ENCODE measurements around the gene KAZN. TPM values are rescaled to one million over a fixed set of nuclear protein-coding genes. Genes with fewer than 3 reads are reported as not detected.

KAZN gene
- total RNA-seq, 1 donor from 2014 or later: 40.6 TPM

- DNase-seq (ENCODE audit: low spot score): no peak
Measured at GRCh38 chr1:14742181-14742980, 143.9 kb downstream of the KAZN start.

- DNase-seq (ENCODE audit: low spot score): no peak
Measured at GRCh38 chr1:14743368-14743767, 144.9 kb downstream of the KAZN start.

- no peak for DNase-seq (ENCODE audit: low spot score)
Measured at GRCh38 chr1:14745001-14745720, 146.7 kb downstream of the KAZN start.

DNA sequence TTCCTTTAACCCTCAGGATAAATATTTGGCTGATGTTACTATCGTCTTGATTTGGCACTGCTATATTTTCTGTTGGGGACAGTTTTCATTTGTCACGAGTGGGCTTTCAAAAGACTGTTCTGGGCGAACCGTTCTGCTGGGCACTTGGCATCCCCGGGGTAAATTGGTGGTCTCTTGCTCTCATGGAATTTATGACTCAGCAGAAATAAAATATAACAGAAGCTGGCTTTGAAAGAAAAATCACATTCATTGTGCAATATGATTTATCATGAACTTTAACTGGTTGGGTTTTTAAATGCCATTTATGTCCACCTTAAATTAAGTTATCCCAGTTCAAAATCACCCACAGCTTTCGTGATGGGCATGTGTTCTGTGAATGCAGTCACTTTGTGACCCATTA, 147.3 kb downstream of the KAZN start:
- DNase-seq (ENCODE audit: low spot score): no peak

DNA sequence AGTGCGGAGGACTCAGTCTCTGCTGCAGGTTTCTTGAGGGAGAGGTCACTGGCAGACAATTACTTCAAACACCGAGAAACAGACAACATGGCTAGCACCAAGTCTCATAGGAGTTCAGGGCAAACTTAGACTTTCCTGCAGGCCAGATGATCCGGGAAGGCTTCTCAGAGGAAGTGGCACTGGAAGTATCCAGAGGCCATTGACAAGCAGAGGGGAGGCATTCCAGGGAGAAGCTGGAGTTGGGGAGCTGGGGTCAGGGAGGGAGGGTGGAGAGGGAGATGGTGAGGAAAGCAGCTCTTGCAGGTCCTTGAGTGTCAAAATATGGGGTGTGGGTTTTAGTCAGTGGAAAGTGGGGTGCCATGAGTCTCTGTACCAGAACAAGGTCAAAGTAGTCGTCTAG, 147.9 kb downstream of the KAZN start:
- no peak for DNase-seq (ENCODE audit: low spot score)

DNA sequence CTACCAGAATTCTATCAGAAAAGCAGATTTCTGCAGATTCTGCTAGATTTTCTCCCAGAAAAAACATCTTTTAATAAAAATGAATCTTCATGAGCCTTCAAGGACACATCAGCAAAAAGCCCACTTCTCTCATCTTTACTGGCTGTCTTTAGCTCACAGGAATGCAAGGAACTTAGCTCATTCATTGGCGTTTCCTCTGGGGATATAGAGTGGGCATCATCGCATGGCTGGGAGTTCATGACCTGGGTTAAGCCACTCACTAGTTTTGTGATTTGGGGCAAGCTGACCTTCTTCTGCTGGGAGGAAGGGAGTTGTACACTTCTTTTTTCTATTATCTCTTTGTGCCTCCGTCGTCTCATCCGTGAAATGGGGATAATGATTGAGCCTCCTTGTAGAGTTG, 149.7 kb downstream of the KAZN start:
- no peak for DNase-seq (ENCODE audit: low spot score)

DNA sequence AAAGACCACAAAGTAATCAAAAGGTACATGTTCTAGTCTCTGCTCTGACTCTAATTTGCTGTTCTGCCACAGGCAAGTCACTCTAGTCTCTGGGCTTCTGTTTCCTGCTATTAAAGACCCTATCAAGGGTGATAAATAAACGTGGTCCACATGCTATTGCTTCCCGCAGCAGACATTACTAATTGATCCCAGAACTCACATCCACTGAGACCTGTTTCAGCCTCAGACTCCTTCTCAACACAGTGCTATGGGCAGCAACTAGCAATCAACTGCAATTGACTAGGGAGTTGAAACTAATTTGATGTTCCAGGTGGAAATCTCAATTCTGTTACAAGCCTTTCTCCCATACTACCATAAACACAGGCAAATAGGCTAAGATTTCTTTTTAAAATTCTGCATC, 150.5 kb downstream of the KAZN start:
- DNase-seq (ENCODE audit: low spot score): no peak

DNA sequence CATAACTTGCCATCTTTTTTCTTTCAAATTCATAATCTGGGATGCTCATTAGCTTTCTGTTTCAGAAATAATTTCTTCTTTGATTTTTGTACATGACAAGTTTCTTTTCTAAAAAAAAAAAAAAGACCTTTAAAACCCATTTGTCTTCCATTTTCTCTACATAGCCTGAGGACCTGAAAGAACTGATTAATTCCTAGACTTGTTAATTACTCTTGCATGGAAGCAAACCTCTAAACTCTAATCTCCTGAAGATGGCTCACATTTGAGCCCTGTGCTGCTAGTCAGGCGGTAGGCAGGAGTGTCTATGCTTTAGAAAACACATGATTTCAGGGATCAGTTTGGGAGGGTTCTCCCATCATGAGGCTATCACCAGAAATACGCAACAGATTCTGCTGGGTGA, 152.0 kb downstream of the KAZN start:
- DNase-seq (ENCODE audit: low spot score): no peak

- DNase-seq (ENCODE audit: low spot score): no peak
Measured at GRCh38 chr1:14755518-14756252, 157.2 kb downstream of the KAZN start.

GRCh38 chr1:14756589-14757285, 158.3 kb downstream of the KAZN start:
- no peak for DNase-seq (ENCODE audit: low spot score)

DNA sequence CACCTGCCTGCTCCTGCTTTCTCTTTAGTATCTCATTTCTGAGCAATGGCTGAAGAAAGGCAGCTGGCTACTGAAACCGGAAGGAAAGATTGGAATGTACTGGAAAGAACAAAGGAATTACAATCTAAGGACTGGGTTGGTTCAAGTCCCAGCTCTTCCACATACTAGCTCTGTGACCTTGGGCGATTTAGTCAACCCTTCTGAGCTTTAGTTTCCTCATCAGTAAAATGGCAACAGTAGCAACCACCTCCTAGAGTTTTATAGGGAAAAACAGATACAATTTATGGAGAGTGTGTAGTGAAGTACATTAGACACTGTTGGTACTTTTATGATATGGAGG, 158.8 kb downstream of the KAZN start:
- DNase-seq (ENCODE audit: low spot score): no peak

DNA sequence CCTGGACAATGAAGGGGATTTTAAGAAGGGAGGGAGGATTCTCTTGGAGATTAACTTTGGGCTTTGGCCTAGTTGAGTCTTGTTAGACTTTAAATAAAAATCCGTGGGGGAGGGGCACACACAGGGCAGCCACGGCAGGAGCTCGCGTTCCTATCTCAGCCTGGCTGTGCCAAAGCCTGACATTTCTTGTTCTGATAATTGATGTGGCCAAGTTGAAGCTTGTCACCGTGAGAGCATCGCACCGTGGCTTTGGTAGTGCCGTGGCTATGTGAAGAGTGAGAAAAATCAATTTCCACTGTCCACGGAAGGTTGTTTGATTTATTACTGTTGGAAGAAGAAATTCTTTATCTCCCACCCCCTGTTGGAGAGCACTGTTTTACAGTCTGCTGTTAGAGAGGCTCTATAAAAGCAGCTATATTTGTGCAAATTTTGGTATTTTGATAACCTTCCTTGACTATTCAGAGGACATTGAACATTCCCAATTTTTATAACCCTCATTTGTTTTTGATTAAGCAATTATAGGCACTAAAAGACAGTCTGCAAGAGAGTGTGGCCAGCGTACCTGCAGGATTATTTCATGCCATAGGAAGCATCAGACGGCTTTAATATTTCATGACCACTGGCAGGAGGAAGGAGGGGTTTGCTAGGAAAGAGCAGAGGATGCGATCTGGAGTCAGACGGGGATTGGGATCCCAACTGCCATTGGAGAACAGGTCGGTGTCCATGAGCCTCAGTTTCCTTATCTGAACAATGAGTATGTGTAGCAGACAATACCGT, 160.7 kb downstream of the KAZN start:
- DNase-seq (ENCODE audit: low spot score): no peak

DNA sequence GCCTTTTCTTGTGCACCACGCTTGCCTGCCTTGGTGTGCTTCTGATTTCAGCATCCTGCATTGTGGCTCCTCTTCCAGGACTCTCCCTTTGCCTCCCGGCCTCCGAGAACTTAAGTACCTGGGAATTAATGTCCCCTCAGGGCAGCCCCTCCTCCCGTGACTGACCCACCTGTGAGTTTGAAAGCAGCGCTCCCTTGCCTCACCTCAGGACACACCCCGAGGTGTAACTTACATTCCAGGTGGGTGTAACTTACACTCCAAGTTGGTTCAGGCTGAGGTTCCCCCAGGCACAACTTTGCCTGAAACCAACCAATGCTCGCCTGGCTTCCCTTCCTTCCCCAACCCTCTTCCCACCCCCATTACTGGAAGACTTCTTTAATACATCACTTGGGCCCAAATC, 161.4 kb downstream of the KAZN start:
- DNase-seq (ENCODE audit: low spot score): no peak

DNA sequence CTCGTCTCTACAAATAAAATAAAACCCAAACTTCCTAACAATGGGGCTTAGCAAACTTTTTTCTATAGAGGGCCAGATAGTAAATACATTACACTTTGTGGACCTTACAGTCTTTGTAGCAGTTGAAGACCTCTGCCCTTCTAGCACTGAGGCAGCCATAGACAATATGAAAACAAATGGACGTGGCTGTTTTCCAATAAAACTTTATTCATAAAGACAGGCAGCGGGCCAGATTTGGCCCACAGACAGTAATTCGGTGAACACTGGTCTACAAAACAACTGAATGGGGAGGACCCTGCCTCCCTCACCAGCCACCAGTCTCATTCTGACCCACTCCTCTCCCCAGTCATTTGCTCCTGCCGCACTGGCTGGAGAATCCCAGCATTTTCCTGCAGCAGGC, 162.3 kb downstream of the KAZN start:
- DNase-seq (ENCODE audit: low spot score): no peak

DNA sequence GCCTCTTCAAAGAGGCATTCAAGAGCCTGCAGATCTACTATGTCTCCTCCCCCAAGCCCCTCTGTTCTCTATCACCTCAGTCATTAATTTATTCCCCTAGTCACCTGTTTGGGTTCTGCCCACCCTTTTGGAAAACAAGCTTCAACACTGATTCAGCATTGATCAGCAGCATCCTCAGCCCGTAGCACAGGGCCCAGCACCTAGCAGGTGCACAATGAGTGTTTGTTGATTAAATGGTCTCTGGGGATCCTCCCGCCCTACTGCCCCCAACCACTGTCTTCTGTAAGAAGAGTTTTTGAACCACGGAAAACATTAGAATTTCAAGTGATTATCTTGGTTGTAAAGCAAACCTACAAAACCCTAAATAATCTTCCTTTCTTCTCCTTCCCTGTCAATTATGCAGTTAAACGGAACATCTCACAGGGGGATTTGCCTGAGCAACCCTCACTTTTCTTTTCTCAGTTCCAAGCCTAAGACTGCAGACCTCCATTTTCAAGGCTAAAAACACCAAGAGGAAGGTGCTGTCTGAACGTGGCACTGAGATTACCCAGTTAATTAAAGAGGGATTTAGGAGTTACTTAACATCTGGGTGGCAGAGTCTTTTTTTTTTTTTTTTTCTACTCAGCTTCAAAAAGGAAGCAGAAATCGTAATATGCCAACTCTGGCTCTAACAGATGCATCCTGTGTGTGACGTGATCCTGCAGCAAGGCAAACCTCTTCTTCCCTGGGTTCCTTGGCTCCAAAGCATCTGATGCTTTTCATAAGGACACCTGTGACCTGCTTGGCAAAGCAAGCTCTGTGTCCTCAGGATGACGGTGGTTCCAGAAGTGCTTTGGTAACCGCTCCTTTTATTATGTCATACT, 163.0 kb downstream of the KAZN start:
- DNase-seq (ENCODE audit: low spot score): no peak

DNA sequence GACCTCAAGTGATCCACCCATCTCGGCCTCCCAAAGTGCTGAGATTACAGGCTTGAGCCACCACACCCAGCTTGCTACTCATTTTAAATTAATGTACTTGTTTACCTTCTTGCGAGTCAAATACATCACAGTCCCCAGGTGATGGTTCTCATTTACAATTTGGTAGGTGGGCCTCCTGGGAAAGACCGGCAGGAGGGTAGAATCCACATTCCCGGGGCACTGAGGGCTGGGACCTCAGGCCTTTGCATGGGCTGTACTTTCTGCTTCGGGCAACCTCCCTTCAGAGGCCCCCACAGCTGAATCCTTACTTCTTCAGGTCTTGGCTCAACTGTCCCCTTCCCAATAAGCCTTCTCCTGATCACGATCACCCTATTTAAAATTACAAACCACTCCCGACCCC, 165.5 kb downstream of the KAZN start:
- no peak for DNase-seq (ENCODE audit: low spot score)

- no peak for DNase-seq (ENCODE audit: low spot score)
Measured at GRCh38 chr1:14765773-14766172, 167.3 kb downstream of the KAZN start.

GRCh38 chr1:14767075-14767474, 168.6 kb downstream of the KAZN start:
- DNase-seq (ENCODE audit: low spot score): no peak

DNA sequence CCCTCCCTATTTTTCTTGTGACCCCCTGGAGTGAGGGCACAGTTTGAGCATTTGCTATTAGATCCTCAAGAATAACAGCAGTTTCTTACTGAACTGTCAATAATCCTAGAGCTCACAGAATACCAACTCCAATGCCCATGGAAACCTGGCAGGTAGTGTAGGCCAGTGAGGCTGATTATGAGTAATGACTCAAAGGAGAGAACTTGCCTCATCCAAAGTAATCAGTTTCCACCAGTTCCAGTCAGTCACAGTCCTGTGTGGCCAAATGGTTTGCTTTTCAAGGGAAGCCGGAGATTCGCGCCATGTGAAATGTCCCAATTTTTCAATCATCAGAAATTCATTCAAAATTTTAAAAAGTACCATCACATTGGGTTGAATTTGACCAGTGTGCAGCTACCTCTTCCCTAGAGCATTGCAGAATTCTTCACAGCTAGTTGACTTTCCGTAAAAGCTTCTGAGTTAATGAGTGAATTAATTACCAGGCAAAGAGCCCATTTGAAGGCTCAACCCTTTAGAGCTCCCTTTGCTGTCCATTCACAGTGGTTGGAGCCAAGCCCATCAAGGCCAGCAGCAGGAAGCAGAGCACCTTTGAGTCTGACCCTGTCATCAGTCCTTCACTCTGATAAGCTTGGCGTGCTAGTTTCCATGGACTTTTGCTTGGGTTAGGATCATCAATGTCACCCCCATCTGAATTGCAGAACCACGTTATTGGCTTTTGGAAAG, 170.3 kb downstream of the KAZN start:
- no peak for DNase-seq (ENCODE audit: low spot score)

Data from ureter (tissue), 1 donor.